Loucy (cell line): Measurements from ENCODE around the gene SLAMF7.

ENCODE experiments used
- H2AFZ ChIP-seq: fragments of 200-600 bp; sonication (generic); 2 replicates; pipeline ENCODE4 v1.6.0; 2016; ENCODE audit warnings: antibody characterized with exemption, mild to moderate bottlenecking, low read length, moderate library complexity
- H3F3A ChIP-seq: fragments of 200-600 bp; 2 replicates; pipeline ENCODE4 v1.6.0; 2016; ENCODE audit warnings: antibody characterized with exemption, low read depth, mild to moderate bottlenecking
- H3K27me3 ChIP-seq: fragments of 200-600 bp; sonication (generic); 2 replicates; pipeline ENCODE4 v1.6.1; 2014; ENCODE audit warnings: low read length, mild to moderate bottlenecking; ENCODE audit not compliant: insufficient read depth, poor library complexity, severe bottlenecking
- H3K36me3 ChIP-seq: fragments of 200-600 bp; sonication (generic); 2 replicates; pipeline ENCODE4 v1.6.1; 2016; ENCODE audit warnings: low read length; ENCODE audit not compliant: insufficient read depth
- H3K4me1 ChIP-seq: fragments of 200-600 bp; sonication (generic); 2 replicates; pipeline ENCODE4 v1.5.1; 2014; ENCODE audit warnings: low read length, mild to moderate bottlenecking; ENCODE audit not compliant: insufficient read depth, poor library complexity, severe bottlenecking
- H3K4me2 ChIP-seq: fragments of 200-600 bp; sonication (generic); 2 replicates; pipeline ENCODE4 v1.6.0; 2014; ENCODE audit warnings: antibody characterized with exemption, low read length, low read depth, mild to moderate bottlenecking; ENCODE audit not compliant: poor library complexity, severe bottlenecking
- H3K4me3 ChIP-seq: fragments of 200-600 bp; sonication (generic); 2 replicates; pipeline ENCODE4 v1.5.1; 2014; ENCODE audit warnings: low read length, mild to moderate bottlenecking, mixed read lengths; ENCODE audit not compliant: poor library complexity, severe bottlenecking
- H3K79me2 ChIP-seq: fragments of 200-600 bp; sonication (generic); 2 replicates; pipeline ENCODE4 v1.6.1; 2014; ENCODE audit warnings: low read length; ENCODE audit not compliant: insufficient read depth
- H3K9ac ChIP-seq: fragments of 200-600 bp; sonication (generic); 2 replicates; pipeline ENCODE4 v1.6.0; 2014; ENCODE audit warnings: mild to moderate bottlenecking, low read depth, low read length, moderate library complexity; ENCODE audit not compliant: poor library complexity, severe bottlenecking
- H3K9me2 ChIP-seq: fragments of 200-600 bp; sonication (generic); replicated peaks from 2 replicates; pipeline ENCODE4 v1.6.1; 2016; ENCODE audit warnings: low read depth, low read length, mixed read lengths
- H3K9me3 ChIP-seq: fragments of 200-600 bp; sonication (generic); 2 replicates; pipeline ENCODE4 v1.6.1; 2014; ENCODE audit warnings: mild to moderate bottlenecking, antibody characterized with exemption, low read length, low read depth; ENCODE audit not compliant: insufficient read depth
- H4K20me1 ChIP-seq: fragments of 200-600 bp; sonication (generic); 2 replicates; pipeline ENCODE4 v1.6.0; 2014; ENCODE audit warnings: antibody characterized with exemption, low read length, mild to moderate bottlenecking; ENCODE audit not compliant: insufficient read depth, poor library complexity, severe bottlenecking
- EZH2phosphoT487 ChIP-seq: fragments of 200-600 bp; IDR thresholded peaks from 2 replicates; pipeline ENCODE4 v1.6.1; 2018; ENCODE audit warnings: antibody characterized with exemption, mild to moderate bottlenecking, moderate library complexity, borderline replicate concordance
- TF ChIP-seq, protein P1 (sequence below): fragments of 200-600 bp; sonication (generic); conservative IDR thresholded peaks from 2 replicates; pipeline ENCODE4 v1.5.1; 2014; ENCODE audit warnings: mild to moderate bottlenecking, antibody characterized with exemption, low read length

The SLAMF7 gene

DNA sequence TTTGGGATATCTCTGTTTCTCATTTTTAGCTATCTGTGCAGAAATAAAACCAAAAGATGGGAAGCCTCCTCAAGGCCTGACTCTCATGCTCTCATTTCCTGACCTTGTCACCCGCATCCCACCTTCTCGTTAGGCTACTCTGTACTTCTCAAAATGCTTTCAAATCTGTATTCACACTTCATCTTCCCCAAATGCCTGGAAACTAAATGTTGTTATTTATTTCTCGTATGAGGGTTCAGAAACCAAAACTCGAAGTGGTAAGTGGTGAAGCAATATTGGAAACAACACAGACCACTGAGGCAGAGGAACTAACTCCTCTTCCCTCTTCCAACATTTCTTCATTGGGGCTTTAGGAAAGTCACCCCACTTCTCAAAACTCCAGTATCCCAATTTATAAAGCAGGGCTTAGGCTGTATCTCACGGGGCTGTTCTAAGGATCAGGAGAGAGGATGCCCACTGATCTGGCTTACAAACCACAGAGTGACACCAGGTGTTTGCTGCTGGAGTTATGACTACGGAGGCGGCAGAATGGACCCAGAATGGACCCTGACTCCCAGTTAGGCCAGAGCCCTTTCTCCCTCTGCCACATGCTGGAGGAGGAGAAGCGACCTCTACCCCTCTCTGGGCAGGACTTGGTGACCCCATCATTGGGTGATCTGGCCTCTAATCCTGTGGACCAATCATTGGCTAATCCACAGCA lies 3.5 kb downstream of the SLAMF7 start:
- no peaks in the 10 kb centered on the region for H3K27me3 ChIP-seq
- no peak overlapping the region for H2AFZ ChIP-seq
- H4K20me1 ChIP-seq, result no peaks in the 10 kb centered on the region
- no peaks in the 10 kb centered on the region for H3K4me1 ChIP-seq
- no peaks in the 10 kb centered on the region for H3K9me2 ChIP-seq
- H3K4me2 ChIP-seq, result no peak overlapping the region
- no peaks in the 10 kb centered on the region for H3K79me2 ChIP-seq
- no peaks in the 10 kb centered on the region for H3K9me3 ChIP-seq
- no peak overlapping the region for H3K9ac ChIP-seq
- no peaks in the 10 kb centered on the region for H3K36me3 ChIP-seq
- no peak overlapping the region for H3K4me3 ChIP-seq
- no peaks in the 10 kb centered on the region for H3F3A ChIP-seq
- no peak for TF ChIP-seq EZH2phosphoT487
- TF ChIP-seq, protein P1, sequence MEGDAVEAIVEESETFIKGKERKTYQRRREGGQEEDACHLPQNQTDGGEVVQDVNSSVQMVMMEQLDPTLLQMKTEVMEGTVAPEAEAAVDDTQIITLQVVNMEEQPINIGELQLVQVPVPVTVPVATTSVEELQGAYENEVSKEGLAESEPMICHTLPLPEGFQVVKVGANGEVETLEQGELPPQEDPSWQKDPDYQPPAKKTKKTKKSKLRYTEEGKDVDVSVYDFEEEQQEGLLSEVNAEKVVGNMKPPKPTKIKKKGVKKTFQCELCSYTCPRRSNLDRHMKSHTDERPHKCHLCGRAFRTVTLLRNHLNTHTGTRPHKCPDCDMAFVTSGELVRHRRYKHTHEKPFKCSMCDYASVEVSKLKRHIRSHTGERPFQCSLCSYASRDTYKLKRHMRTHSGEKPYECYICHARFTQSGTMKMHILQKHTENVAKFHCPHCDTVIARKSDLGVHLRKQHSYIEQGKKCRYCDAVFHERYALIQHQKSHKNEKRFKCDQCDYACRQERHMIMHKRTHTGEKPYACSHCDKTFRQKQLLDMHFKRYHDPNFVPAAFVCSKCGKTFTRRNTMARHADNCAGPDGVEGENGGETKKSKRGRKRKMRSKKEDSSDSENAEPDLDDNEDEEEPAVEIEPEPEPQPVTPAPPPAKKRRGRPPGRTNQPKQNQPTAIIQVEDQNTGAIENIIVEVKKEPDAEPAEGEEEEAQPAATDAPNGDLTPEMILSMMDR, result no peak

DNA sequence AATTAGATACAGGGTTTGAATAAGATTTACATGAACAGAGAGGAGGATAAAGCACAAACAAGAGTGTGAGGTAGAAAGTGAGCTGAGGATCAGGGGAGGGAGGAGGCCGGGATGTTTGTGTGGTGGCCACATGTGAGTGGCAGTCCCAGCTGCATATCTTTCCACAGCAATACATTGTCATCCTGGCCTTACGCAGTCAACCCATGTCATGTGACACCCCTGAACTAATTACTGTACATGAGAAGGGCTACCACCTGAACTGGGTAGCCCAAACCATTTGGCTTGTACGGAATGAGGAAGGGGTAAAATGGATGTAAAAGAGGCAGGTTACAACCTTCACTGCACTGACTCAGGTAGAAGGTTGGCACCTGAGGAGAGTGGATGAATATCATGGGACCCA lies 4.2 kb downstream of the SLAMF7 start:
- no peaks in the 10 kb centered on the region for H3K27me3 ChIP-seq
- H3K36me3 ChIP-seq, result no peaks in the 10 kb centered on the region
- no peak overlapping the region for H2AFZ ChIP-seq
- no peaks in the 10 kb centered on the region for H3K79me2 ChIP-seq
- no peaks in the 10 kb centered on the region for H3K9me2 ChIP-seq
- H3K9ac ChIP-seq, result no peak overlapping the region
- TF ChIP-seq, protein P1, result no peak
- no peak for TF ChIP-seq EZH2phosphoT487
- H4K20me1 ChIP-seq, result no peaks in the 10 kb centered on the region
- H3K4me2 ChIP-seq, result no peak overlapping the region
- H3K4me1 ChIP-seq, result no peaks in the 10 kb centered on the region
- no peaks in the 10 kb centered on the region for H3K9me3 ChIP-seq
- no peaks in the 10 kb centered on the region for H3F3A ChIP-seq
- no peak overlapping the region for H3K4me3 ChIP-seq

DNA sequence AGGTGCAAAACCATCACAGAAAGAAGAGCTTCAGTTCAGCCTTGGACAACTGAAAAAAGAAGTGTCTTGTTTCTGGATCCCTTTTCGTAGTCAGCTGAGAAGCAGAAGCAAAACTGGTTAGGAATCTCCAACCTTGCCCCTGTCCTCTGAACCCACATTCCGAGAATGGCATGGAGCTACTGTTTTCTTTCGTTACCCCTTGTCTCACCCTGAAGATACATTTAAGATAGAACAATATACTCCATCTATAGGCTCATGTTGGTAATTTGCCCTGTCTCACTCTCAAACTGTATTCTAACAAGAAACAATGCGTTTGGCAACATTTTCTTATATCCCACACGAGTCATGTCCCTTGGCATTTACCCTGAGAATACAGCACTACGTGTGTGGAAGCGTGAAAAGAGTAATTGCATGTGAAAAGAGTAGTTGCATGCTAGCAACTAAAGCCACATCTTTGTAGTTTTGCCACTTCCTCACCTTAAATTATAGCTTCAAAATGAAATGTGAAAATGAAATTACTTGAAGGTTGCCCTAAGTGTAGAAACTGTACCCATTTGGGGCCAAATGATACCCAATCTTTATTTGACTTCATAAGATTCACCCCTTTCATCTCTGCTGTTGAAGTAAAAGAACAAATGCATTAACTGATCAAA lies 5.3 kb downstream of the SLAMF7 start:
- Histone ChIP-seq H3K4me2 (no peak overlapping the region), H3K4me1 (no peaks in the 10 kb centered on the region), H3K27me3 (no peaks in the 10 kb centered on the region), H3F3A (no peaks in the 10 kb centered on the region), H3K9me2 (no peaks in the 10 kb centered on the region), H3K36me3 (no peaks in the 10 kb centered on the region), H3K79me2 (no peaks in the 10 kb centered on the region), H4K20me1 (no peaks in the 10 kb centered on the region), H3K9me3 (no peaks in the 10 kb centered on the region), H3K4me3 (no peak overlapping the region), H3K9ac (no peak overlapping the region), H2AFZ (no peak overlapping the region)
- TF ChIP-seq, protein P1, result peak; percentile 17; the same call in 1 of the 2 replicates
- no peak for TF ChIP-seq EZH2phosphoT487
